ENCODE measurements around the gene CRAMP1.

CRAMP1 gene

GRCh38 chr16:1597154-1597553 lies 15.0 kb upstream of the CRAMP1 start:
- no peak for DNase-seq

- DNase-seq = no peak
Observed at GRCh38 chr16:1601031-1601430, 11.1 kb upstream of the CRAMP1 start.

- DNase-seq = no peak
Observed at GRCh38 chr16:1601489-1601888, 10.7 kb upstream of the CRAMP1 start.

GRCh38 chr16:1602285-1602684 lies 9.9 kb upstream of the CRAMP1 start:
- DNase-seq = no peak

GRCh38 chr16:1606774-1607173 lies 5.4 kb upstream of the CRAMP1 start:
- no peak for DNase-seq

- no peak for DNase-seq
Observed at GRCh38 chr16:1607971-1608370, 4.2 kb upstream of the CRAMP1 start.

- DNase-seq = peak; percentile 82 to 88
Observed at GRCh38 chr16:1610071-1610898, 1.9 kb upstream of the CRAMP1 start.

- DNase-seq = peak in 1 of 2 experiments; percentile 71
Observed at GRCh38 chr16:1610899-1611632, 1.1 kb upstream of the CRAMP1 start.

- DNase-seq = peak in 1 of 2 experiments; percentile 13
Observed at GRCh38 chr16:1613211-1613622, 1.1 kb downstream of the CRAMP1 start.

- DNase-seq = no peak
Observed at GRCh38 chr16:1613728-1614455, 1.7 kb downstream of the CRAMP1 start.

GRCh38 chr16:1614456-1615102 lies 2.4 kb downstream of the CRAMP1 start:
- DNase-seq = no peak

GRCh38 chr16:1615761-1616160 lies 3.6 kb downstream of the CRAMP1 start:
- DNase-seq = no peak

- DNase-seq = no peak
Observed at GRCh38 chr16:1619976-1620375, 7.8 kb downstream of the CRAMP1 start.

GRCh38 chr16:1620391-1620790 lies 8.2 kb downstream of the CRAMP1 start:
- no peak for DNase-seq

GRCh38 chr16:1621851-1622250 lies 9.7 kb downstream of the CRAMP1 start:
- DNase-seq = no peak

- no peak for DNase-seq
Observed at GRCh38 chr16:1626327-1626726, 14.2 kb downstream of the CRAMP1 start.

- DNase-seq = no peak
Observed at GRCh38 chr16:1626776-1627175, 14.6 kb downstream of the CRAMP1 start.

GRCh38 chr16:1630450-1631213 lies 18.5 kb downstream of the CRAMP1 start:
- DNase-seq = no peak

GRCh38 chr16:1631230-1631629 lies 19.1 kb downstream of the CRAMP1 start:
- DNase-seq = no peak

GRCh38 chr16:1631931-1632637 lies 19.9 kb downstream of the CRAMP1 start:
- no peak for DNase-seq

- no peak for DNase-seq
Observed at GRCh38 chr16:1632638-1632970, 20.4 kb downstream of the CRAMP1 start.

GRCh38 chr16:1633310-1633709 lies 21.1 kb downstream of the CRAMP1 start:
- DNase-seq = no peak

Measured in NCI-H524 (cell line).